ENCODE results near the gene PCDH9. TPM values are rescaled to one million over a fixed set of nuclear protein-coding genes. Genes with fewer than 3 reads are reported as not detected.

Gene PCDH9
- total RNA-seq, 1 experiment from 2014 or later: 4.2 TPM

- Histone ChIP-seq H3K27ac (ENCODE audit: low read length) (peak overlapping the region; percentile 59), H3K4me3 (ENCODE audit: low read depth in 2 of 2, low read length in 2 of 2) (peak overlapping the region; percentile 38 to 74), H3K4me1 (ENCODE audit: control insufficient read depth, insufficient read depth, low read length) (peaks cover 5% of the 10 kb centered on the region; the same call in 1 of the 2 replicates), H3K27me3 (ENCODE audit: control insufficient read depth, insufficient read depth, low read length) (no peaks in the 10 kb centered on the region), H3K9me3 (ENCODE audit: control insufficient read depth, insufficient read depth, low read depth, low read length) (no peaks in the 10 kb centered on the region), H3K36me3 (ENCODE audit: control insufficient read depth, insufficient read depth, low read length) (no peaks in the 10 kb centered on the region)
- POLR2A ChIA-PET: no interaction called here
- in situ Hi-C loops (cut with HindIII; ENCODE audit: low pct_unique_long_range_greater_than_20kb, low sequenced_read_pairs) (no loop called here), intact Hi-C loops (cut with micrococcal nuclease; ENCODE audit: unreplicated experiment) (loop anchor here (10.0 kb wide), 1 partner anchor 231 kb away; no protein-coding TSS in a partner anchor)
- CTCF ChIA-PET: interaction anchor here (1.3 kb wide), 1 partner anchor 305 kb away, joined by 3 read pairs; no protein-coding TSS in a partner anchor
- no TSS peak for BruUV-seq (replicated peaks)
- TF ChIP-seq TCF7L2 (IDR thresholded peaks at IDR 0.05; ENCODE audit: low read depth, low read length) (peak; percentile 67; the same call in 1 of the 2 replicates), CTCF (IDR thresholded peaks at IDR 0.05) (peak; percentile 86), SIN3A (IDR thresholded peaks at IDR 0.05; ENCODE audit: borderline replicate concordance, insufficient read depth, low read depth, low read length) (no peak), POLR2AphosphoS5 (IDR thresholded peaks at IDR 0.05; ENCODE audit: low read depth, low read length) (no peak)
- TF ChIP-seq, protein P1, sequence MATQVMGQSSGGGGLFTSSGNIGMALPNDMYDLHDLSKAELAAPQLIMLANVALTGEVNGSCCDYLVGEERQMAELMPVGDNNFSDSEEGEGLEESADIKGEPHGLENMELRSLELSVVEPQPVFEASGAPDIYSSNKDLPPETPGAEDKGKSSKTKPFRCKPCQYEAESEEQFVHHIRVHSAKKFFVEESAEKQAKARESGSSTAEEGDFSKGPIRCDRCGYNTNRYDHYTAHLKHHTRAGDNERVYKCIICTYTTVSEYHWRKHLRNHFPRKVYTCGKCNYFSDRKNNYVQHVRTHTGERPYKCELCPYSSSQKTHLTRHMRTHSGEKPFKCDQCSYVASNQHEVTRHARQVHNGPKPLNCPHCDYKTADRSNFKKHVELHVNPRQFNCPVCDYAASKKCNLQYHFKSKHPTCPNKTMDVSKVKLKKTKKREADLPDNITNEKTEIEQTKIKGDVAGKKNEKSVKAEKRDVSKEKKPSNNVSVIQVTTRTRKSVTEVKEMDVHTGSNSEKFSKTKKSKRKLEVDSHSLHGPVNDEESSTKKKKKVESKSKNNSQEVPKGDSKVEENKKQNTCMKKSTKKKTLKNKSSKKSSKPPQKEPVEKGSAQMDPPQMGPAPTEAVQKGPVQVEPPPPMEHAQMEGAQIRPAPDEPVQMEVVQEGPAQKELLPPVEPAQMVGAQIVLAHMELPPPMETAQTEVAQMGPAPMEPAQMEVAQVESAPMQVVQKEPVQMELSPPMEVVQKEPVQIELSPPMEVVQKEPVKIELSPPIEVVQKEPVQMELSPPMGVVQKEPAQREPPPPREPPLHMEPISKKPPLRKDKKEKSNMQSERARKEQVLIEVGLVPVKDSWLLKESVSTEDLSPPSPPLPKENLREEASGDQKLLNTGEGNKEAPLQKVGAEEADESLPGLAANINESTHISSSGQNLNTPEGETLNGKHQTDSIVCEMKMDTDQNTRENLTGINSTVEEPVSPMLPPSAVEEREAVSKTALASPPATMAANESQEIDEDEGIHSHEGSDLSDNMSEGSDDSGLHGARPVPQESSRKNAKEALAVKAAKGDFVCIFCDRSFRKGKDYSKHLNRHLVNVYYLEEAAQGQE (IDR thresholded peaks at IDR 0.05; ENCODE audit: insufficient read depth in 1 of 2, low read depth in 2 of 2, low read length in 1 of 2): no peak
- DNase-seq (ENCODE audit: low read depth, low spot score) (no peak), ATAC-seq (peak; percentile 98)
These were observed 236.0 kb downstream of the PCDH9 start for GRCh38 chr13:66994097-66994496.

- no peaks in the 10 kb centered on the region for H3K27me3 ChIP-seq (ENCODE audit: control insufficient read depth, insufficient read depth, low read length)
- H3K4me3 ChIP-seq (ENCODE audit: low read depth in 2 of 2, low read length in 2 of 2): no peak overlapping the region
- TF ChIP-seq POLR2AphosphoS5 (IDR thresholded peaks at IDR 0.05; ENCODE audit: low read depth, low read length) (no peak), CTCF (IDR thresholded peaks at IDR 0.05) (no peak), TCF7L2 (IDR thresholded peaks at IDR 0.05; ENCODE audit: low read depth, low read length) (no peak), SIN3A (IDR thresholded peaks at IDR 0.05; ENCODE audit: borderline replicate concordance, insufficient read depth, low read depth, low read length) (no peak)
- TF ChIP-seq, protein P1 (IDR thresholded peaks at IDR 0.05; ENCODE audit: insufficient read depth in 1 of 2, low read depth in 2 of 2, low read length in 1 of 2): no peak
- POLR2A ChIA-PET: no interaction called here
- CTCF ChIA-PET: no interaction called here
- H3K36me3 ChIP-seq (ENCODE audit: control insufficient read depth, insufficient read depth, low read length): no peaks in the 10 kb centered on the region
- intact Hi-C loops (cut with micrococcal nuclease; ENCODE audit: unreplicated experiment) (loop anchor here (10.0 kb wide), 1 partner anchor 232 kb away; no protein-coding TSS in a partner anchor), in situ Hi-C loops (cut with HindIII; ENCODE audit: low pct_unique_long_range_greater_than_20kb, low sequenced_read_pairs) (no loop called here)
- no peaks in the 10 kb centered on the region for H3K9me3 ChIP-seq (ENCODE audit: control insufficient read depth, insufficient read depth, low read depth, low read length)
- DNase-seq (ENCODE audit: low read depth, low spot score): no peak
- BruUV-seq (replicated peaks): no TSS peak
- no peak overlapping the region; the same call in 1 of the 2 replicates for H3K27ac ChIP-seq (ENCODE audit: low read length)
- ATAC-seq: no peak
- peaks cover 5% of the 10 kb centered on the region; the same call in 1 of the 2 replicates for H3K4me1 ChIP-seq (ENCODE audit: control insufficient read depth, insufficient read depth, low read length)
These were observed 237.4 kb downstream of the PCDH9 start for GRCh38 chr13:66992719-66993118.
